Keratinocyte (primary cell): ENCODE results near the gene MX1. TPM values are rescaled to one million over a fixed set of nuclear protein-coding genes. Genes with fewer than 3 reads are reported as not detected.

ENCODE experiments used
- DNase-seq: peaks from one replicate; pipeline ENCODE4 v3.0.0-alpha.2; 2011; ENCODE audit warnings: low read depth, missing footprints, low spot score
- FAIRE-seq: peaks from 2 replicates; lab custom pipeline; 2011; peaks lifted over from hg19 to GRCh38; lab: Jason Lieb, UNC
- H2AFZ ChIP-seq: 2 replicates; pipeline ENCODE4 v1.6.0; 2012; ENCODE audit warnings: low read length, control low read depth, inconsistent platforms; ENCODE audit not compliant: control insufficient read depth
- H3K27ac ChIP-seq: 2 replicates; pipeline ENCODE4 v1.5.1; 2011; ENCODE audit warnings: low read length; ENCODE audit not compliant: control insufficient read depth, insufficient read depth
- H3K27me3 ChIP-seq: 3 replicates; pipeline ENCODE4 v1.6.0; 2011; ENCODE audit warnings: low read length; ENCODE audit not compliant: control insufficient read depth, insufficient read depth; ENCODE audit errors: extremely low read depth
- H3K36me3 ChIP-seq, 2 experiments: 2 replicates in 1 of 2; 3 replicates in 1 of 2; pipeline ENCODE4 v1.5.1; 2011; ENCODE audit warnings: low read length in 2 of 2, mild to moderate bottlenecking in 1 of 2; ENCODE audit not compliant: control insufficient read depth in 2 of 2, insufficient read depth in 2 of 2; ENCODE audit errors: extremely low read depth in 1 of 2
- H3K4me1 ChIP-seq: 3 replicates; pipeline ENCODE4 v1.5.1; 2011; ENCODE audit warnings: low read length; ENCODE audit not compliant: control insufficient read depth, insufficient read depth; ENCODE audit errors: extremely low read depth
- H3K4me2 ChIP-seq: 3 replicates; pipeline ENCODE4 v1.6.0; 2011; ENCODE audit warnings: low read depth, low read length; ENCODE audit not compliant: control insufficient read depth, insufficient read depth; ENCODE audit errors: extremely low read depth
- H3K4me3 ChIP-seq, 3 experiments: fragments of 200-600 bp in 1 of 3; sonication (generic) in 1 of 3; 2 replicates in 2 of 3; 3 replicates in 1 of 3; pipeline ENCODE4 v1.5.1; 2011 to 2016; ENCODE audit warnings: low read length in 3 of 3, mild to moderate bottlenecking in 3 of 3, control low read depth in 2 of 3, inconsistent platforms in 1 of 3, low read depth in 1 of 3, mixed read lengths in 1 of 3, mixed run types in 1 of 3, moderate library complexity in 1 of 3; ENCODE audit not compliant: control insufficient read depth in 2 of 3, insufficient read depth in 2 of 3; ENCODE audit errors: extremely low read depth in 1 of 3
- H3K79me2 ChIP-seq: 2 replicates; pipeline ENCODE4 v1.6.0; 2012; ENCODE audit warnings: low read length; ENCODE audit not compliant: control insufficient read depth, insufficient read depth
- H3K9ac ChIP-seq: 3 replicates; pipeline ENCODE4 v1.6.0; 2011; ENCODE audit warnings: low read length; ENCODE audit not compliant: control insufficient read depth, insufficient read depth; ENCODE audit errors: extremely low read depth
- H3K9me1 ChIP-seq: 3 replicates; pipeline ENCODE4 v1.6.0; 2011; ENCODE audit warnings: low read length; ENCODE audit not compliant: control insufficient read depth, insufficient read depth; ENCODE audit errors: extremely low read depth
- H3K9me3 ChIP-seq: 2 replicates; pipeline ENCODE4 v1.5.1; 2012; ENCODE audit warnings: low read depth, low read length; ENCODE audit not compliant: control insufficient read depth
- H4K20me1 ChIP-seq: 3 replicates; pipeline ENCODE4 v1.6.0; 2011; ENCODE audit warnings: low read length; ENCODE audit not compliant: control insufficient read depth, insufficient read depth; ENCODE audit errors: extremely low read depth
- CTCF ChIP-seq, 3 experiments: IDR thresholded peaks in 1 of 3; conservative IDR thresholded peaks in 1 of 3; optimal IDR thresholded peaks in 1 of 3; 2 replicates in 2 of 3; 3 replicates in 1 of 3; pipeline versions ENCODE3 to v1.5.1; 2011; ENCODE audit warnings: low read length in 3 of 3, mild to moderate bottlenecking in 3 of 3, moderate library complexity in 2 of 3, control low read depth in 1 of 3, inconsistent platforms in 1 of 3; ENCODE audit not compliant: insufficient read depth in 2 of 3; ENCODE audit errors: extremely low read depth in 1 of 3
- EZH2 ChIP-seq: IDR thresholded peaks from one replicate; pipeline ENCODE4 v1.6.1; 2012; ENCODE audit warnings: inconsistent platforms, mild to moderate bottlenecking, low read length, moderate library complexity
- dilution Hi-C: fragments of 300-500 bp; cut with MboI; formaldehyde crosslinking; loops from one replicate; pipeline ENCODE4 v1.7.0; 2020; ENCODE audit warnings: low sequenced_read_pairs; ENCODE audit not compliant: extremely low pct_ligation_motif_present
- polyA plus RNA-seq, 5 experiments: library from polyadenylated mRNA; depleted of rRNA in 3 of 5; stranded (reverse) in 3 of 5; stranded (forward) in 1 of 5; unstranded in 1 of 5; fragments of >200 nt; gene quantifications; 1 replicate in 1 of 5; 2 replicates in 3 of 5; 3 replicates in 1 of 5; pipeline versions ENCODE4 v1.2.1 to v1.2.3, GENCODE V29; 2011 to 2012; ENCODE audit warnings: missing spikeins in 2 of 5, low read depth in 1 of 5, low replicate concordance in 1 of 5

The MX1 gene
- polyA plus RNA-seq, 1 donor (not counting 4 experiments of a cell fraction or from before 2014, with no cell fraction given), result 151 TPM

GRCh38 chr21:41482301-41482700, 56.3 kb downstream of the MX1 start:
- Histone ChIP-seq H3K4me3 (no peak overlapping the region), H3K27ac (no peak overlapping the region), H4K20me1 (no peaks in the 10 kb centered on the region), H3K9ac (no peak overlapping the region), H2AFZ (no peak overlapping the region), H3K9me3 (no peaks in the 10 kb centered on the region), H3K4me1 (no peaks in the 10 kb centered on the region), H3K9me1 (no peaks in the 10 kb centered on the region), H3K36me3 (no peaks in the 10 kb centered on the region), H3K4me2 (no peak overlapping the region), H3K27me3 (peaks cover 25% of the 10 kb centered on the region), H3K79me2 (no peaks in the 10 kb centered on the region)
- dilution Hi-C loops, result no loop called here
- DNase-seq (no peak), FAIRE-seq (no peak)
- TF ChIP-seq EZH2, result no peak
- TF ChIP-seq CTCF (optimal IDR thresholded peaks at IDR 0.05 in 1 of 3, IDR thresholded peaks at IDR 0.05 in 1 of 3, conservative IDR thresholded peaks at IDR 0.05 in 1 of 3; ENCODE audit: extremely low read depth in 1 of 3, insufficient read depth in 2 of 3, low read length in 3 of 3), result no peak

GRCh38 chr21:41482980-41483379, 56.9 kb downstream of the MX1 start:
- Histone ChIP-seq H3K36me3 (no peaks in the 10 kb centered on the region), H3K27ac (no peak overlapping the region), H3K4me1 (no peaks in the 10 kb centered on the region), H3K9me1 (no peaks in the 10 kb centered on the region), H3K4me3 (no peak overlapping the region), H4K20me1 (no peaks in the 10 kb centered on the region), H3K27me3 (peaks cover 21% of the 10 kb centered on the region), H3K9ac (no peak overlapping the region), H3K4me2 (no peak overlapping the region), H3K9me3 (no peaks in the 10 kb centered on the region), H3K79me2 (no peaks in the 10 kb centered on the region), H2AFZ (no peak overlapping the region)
- no peak for DNase-seq
- TF ChIP-seq EZH2 (no peak), CTCF (optimal IDR thresholded peaks at IDR 0.05 in 1 of 3, IDR thresholded peaks at IDR 0.05 in 1 of 3, conservative IDR thresholded peaks at IDR 0.05 in 1 of 3; ENCODE audit: extremely low read depth in 1 of 3, insufficient read depth in 2 of 3, low read length in 3 of 3) (no peak)
- dilution Hi-C loops, result no loop called here
- FAIRE-seq, result no peak
